K562 (cell line): ENCODE results near the gene RNLS. TPM values are rescaled to one million over a fixed set of nuclear protein-coding genes. Genes with fewer than 3 reads are reported as not detected.

Experiments used
- ATAC-seq: fragments of 200-7000 bp; cut with Tn5 transposase; 3 replicates; pipeline ENCODE4 v1.9.1; 2020; ENCODE audit warnings: moderate library complexity
- BruUV-seq: library from RNA; stranded (reverse); fragments of 400-500 nt; replicated peaks from 2 replicates; lab custom pipeline; 2021; lab: Mats Ljungman, UMichigan
- CTCF ChIA-PET: fragments of 300-600 bp; formaldehyde crosslinking; extraction: SDS; loops from one replicate; lab custom pipeline; 2021; ENCODE audit warnings: low intra/inter-chr PET ratio; lab: Yijun Ruan, JAX
- POLR2A ChIA-PET: fragments of 300-600, 350-650 bp; sonication (Branson Sonifier 250); formaldehyde crosslinking; extraction: SDS; loops from one replicate; lab custom pipeline; 2021; ENCODE audit warnings: antibody characterized with exemption, inconsistent platforms; lab: Yijun Ruan, JAX
- DNase-seq, 4 experiments: peaks; one replicate each; pipeline versions ENCODE4 v3.0.0 to v3.0.0-alpha.2; 2011 to 2018; ENCODE audit warnings: low spot score in 3 of 4, mixed read lengths in 3 of 4; ENCODE audit errors: extremely low read depth in 1 of 4
- FAIRE-seq: peaks from 2 replicates; lab custom pipeline; 2011; peaks lifted over from hg19 to GRCh38; lab: Jason Lieb, UNC
- H2AFZ ChIP-seq: 2 replicates; pipeline ENCODE4 v1.6.0; 2011; ENCODE audit warnings: low read depth, low read length, control low read depth, inconsistent platforms
- H3K27ac ChIP-seq: fragments of 200-600 bp; 3 replicates; pipeline ENCODE4 v1.8.0; 2011; ENCODE audit warnings: low read depth, mild to moderate bottlenecking, control low read depth, inconsistent platforms, low read length, moderate library complexity, mixed read lengths; ENCODE audit errors: extremely low read depth
- H3K27me3 ChIP-seq, 2 experiments: fragments of 300-600 bp in 1 of 2; 2 replicates in 1 of 2; 3 replicates in 1 of 2; pipeline versions ENCODE4 v1.6.0 to v1.8.0; 2011; ENCODE audit warnings: inconsistent platforms in 2 of 2, low read length in 2 of 2, mild to moderate bottlenecking in 1 of 2, mixed read lengths in 1 of 2, moderate library complexity in 1 of 2; ENCODE audit not compliant: control insufficient read depth in 2 of 2, insufficient read depth in 2 of 2
- H3K36me3 ChIP-seq: fragments of 300-600 bp; 3 replicates; pipeline ENCODE4 v1.8.0; 2011; ENCODE audit warnings: mild to moderate bottlenecking, low read length, inconsistent platforms; ENCODE audit not compliant: control insufficient read depth, insufficient read depth
- H3K4me1 ChIP-seq, 2 experiments: fragments of 200-600 bp in 1 of 2; replicated peaks in 1 of 2; 2 replicates in 1 of 2; 3 replicates in 1 of 2; pipeline versions ENCODE4 v1.5.1 to v1.8.0; 2011; ENCODE audit warnings: inconsistent platforms in 2 of 2, low read length in 2 of 2, mild to moderate bottlenecking in 1 of 2, mixed read lengths in 1 of 2, moderate library complexity in 1 of 2; ENCODE audit not compliant: control insufficient read depth in 2 of 2, insufficient read depth in 2 of 2
- H3K4me2 ChIP-seq: 2 replicates; pipeline ENCODE4 v1.6.1; 2011; ENCODE audit warnings: low read length, control low read depth, inconsistent platforms, mixed read lengths; ENCODE audit not compliant: insufficient read depth
- H3K4me3 ChIP-seq: fragments of 200-600 bp; sonication (generic), shearing (Covaris generic); 2 replicates; pipeline ENCODE4 v1.5.1; 2016; ENCODE audit warnings: control low read depth, inconsistent platforms
- H3K79me2 ChIP-seq: fragments of 200-600 bp; 3 replicates; pipeline ENCODE4 v1.8.0; 2011; ENCODE audit warnings: low read length, inconsistent platforms; ENCODE audit not compliant: control insufficient read depth, insufficient read depth
- H3K9ac ChIP-seq, 2 experiments: 2 replicates each; pipeline versions ENCODE4 v1.6.0 to v1.6.1; 2011; ENCODE audit warnings: low read depth in 2 of 2, low read length in 2 of 2, control low read depth in 1 of 2, inconsistent platforms in 1 of 2, mild to moderate bottlenecking in 1 of 2, mixed read lengths in 1 of 2; ENCODE audit not compliant: insufficient read depth in 1 of 2
- H3K9me1 ChIP-seq: one replicate; pipeline ENCODE4 v1.6.0; 2011; ENCODE audit warnings: inconsistent platforms, mild to moderate bottlenecking, low read length, moderate library complexity; ENCODE audit not compliant: control insufficient read depth, insufficient read depth
- H3K9me3 ChIP-seq: replicated peaks from 2 replicates; pipeline ENCODE4 v1.5.1; 2011; ENCODE audit warnings: low read depth, low read length, inconsistent platforms; ENCODE audit not compliant: control insufficient read depth, insufficient read depth
- H4K20me1 ChIP-seq: replicated peaks from 2 replicates; pipeline ENCODE4 v1.6.1; 2011; ENCODE audit warnings: low read length, inconsistent platforms, mixed read lengths; ENCODE audit not compliant: control insufficient read depth, insufficient read depth
- CBX8 ChIP-seq: fragments of 200-600 bp; sonication (generic); IDR thresholded peaks from 2 replicates; pipeline ENCODE4 v1.6.1; 2012; ENCODE audit warnings: borderline replicate concordance, mixed run types, low read depth, mild to moderate bottlenecking, moderate library complexity, mixed read lengths, low read length, control low read depth, inconsistent platforms; ENCODE audit not compliant: poor library complexity, severe bottlenecking; ENCODE audit errors: extremely low read depth
- ETV5 ChIP-seq: sonication (generic); formaldehyde crosslinking; IDR thresholded peaks from 2 replicates; pipeline ENCODE4 v1.4.0; 2020; ENCODE audit warnings: low read depth, mild to moderate bottlenecking, missing genetic modification reagents
- IRF2 ChIP-seq: sonication (generic); formaldehyde crosslinking; IDR thresholded peaks from 2 replicates; pipeline ENCODE4 v1.8.1; 2022; ENCODE audit warnings: mild to moderate bottlenecking, missing genetic modification reagents
- MXI1 ChIP-seq: IDR thresholded peaks from 2 replicates; pipeline ENCODE4 v1.6.1; 2011; ENCODE audit warnings: low read depth, mild to moderate bottlenecking, improper control_type of control experiment, low read length
- RB1 ChIP-seq: fragments of 450-650 bp; IDR thresholded peaks from 2 replicates; pipeline ENCODE4 v1.6.1; 2017; ENCODE audit warnings: low read depth, mild to moderate bottlenecking
- RBM14 ChIP-seq: fragments of 200-400 bp; formaldehyde crosslinking; IDR thresholded peaks from 2 replicates; pipeline ENCODE4 v1.6.1; 2018; ENCODE audit warnings: low read depth, mild to moderate bottlenecking, low read length, moderate library complexity, borderline replicate concordance; ENCODE audit not compliant: insufficient read depth
- WGBS: fragments of 100-300 bp; shearing (Covaris generic); methylation state at CpG from one replicate; pipeline ENCODE4 v1.1.6; 2016; ENCODE audit warnings: low coverage, mixed read lengths; ENCODE audit not compliant: insufficient coverage; ENCODE audit errors: missing lambda C conversion rate; 5-methylcytosine and 5-hydroxymethylcytosine counted together
- in situ Hi-C: fragments of 300-500 bp; cut with MboI; formaldehyde crosslinking; loops from 4 replicates; pipeline ENCODE4 v1.15.0; 2018; ENCODE audit warnings: inconsistent platforms, mixed read lengths
- intact Hi-C: fragments of 100-400 bp; cut with micrococcal nuclease; formaldehyde crosslinking; loops from 2 replicates; pipeline ENCODE4 v1.14.2; 2022
- polyA plus RNA-seq, 8 experiments: library from polyadenylated mRNA; depleted of rRNA in 4 of 8; stranded (reverse) in 5 of 8; unstranded in 3 of 8; fragments of >200 nt; fragmentation: Nextera tagmentation in 2 of 8; fragmentation: Illumina TruSeq in 1 of 8; extraction: Ambion mirVana in 2 of 8; extraction: Trizol in 1 of 8; gene quantifications; 2 replicates each; pipeline versions ENCODE4 v1.2.1 to v1.2.3, GENCODE V29; 2011 to 2014; ENCODE audit warnings: inconsistent platforms in 1 of 8, missing spikeins in 1 of 8
- total RNA-seq, 7 experiments: library from RNA; depleted of rRNA in 6 of 7; stranded (reverse); fragments of >200 nt in 6 of 7; fragmentation: Illumina TruSeq in 2 of 7; extraction: Trizol in 2 of 7; gene quantifications; 2 replicates each; pipeline versions ENCODE4 v1.2.1 to v1.2.3, GENCODE V29; 2011 to 2021; ENCODE audit warnings: low replicate concordance in 1 of 7
- TF ChIP-seq, protein P1 (sequence below): fragments of 250-450 bp; sonication (Bioruptor Pico); IDR thresholded peaks from 2 replicates; pipeline ENCODE4 v1.4.0; 2020; ENCODE audit warnings: borderline replicate concordance

Gene RNLS
- total and polyA plus RNA-seq, 9 of the 15 experiments (the other 6 are each of a cell fraction or from before 2014, with no cell fraction given), result 0.14 to 0.72 (median 0.41) TPM; not detected in 3

DNA sequence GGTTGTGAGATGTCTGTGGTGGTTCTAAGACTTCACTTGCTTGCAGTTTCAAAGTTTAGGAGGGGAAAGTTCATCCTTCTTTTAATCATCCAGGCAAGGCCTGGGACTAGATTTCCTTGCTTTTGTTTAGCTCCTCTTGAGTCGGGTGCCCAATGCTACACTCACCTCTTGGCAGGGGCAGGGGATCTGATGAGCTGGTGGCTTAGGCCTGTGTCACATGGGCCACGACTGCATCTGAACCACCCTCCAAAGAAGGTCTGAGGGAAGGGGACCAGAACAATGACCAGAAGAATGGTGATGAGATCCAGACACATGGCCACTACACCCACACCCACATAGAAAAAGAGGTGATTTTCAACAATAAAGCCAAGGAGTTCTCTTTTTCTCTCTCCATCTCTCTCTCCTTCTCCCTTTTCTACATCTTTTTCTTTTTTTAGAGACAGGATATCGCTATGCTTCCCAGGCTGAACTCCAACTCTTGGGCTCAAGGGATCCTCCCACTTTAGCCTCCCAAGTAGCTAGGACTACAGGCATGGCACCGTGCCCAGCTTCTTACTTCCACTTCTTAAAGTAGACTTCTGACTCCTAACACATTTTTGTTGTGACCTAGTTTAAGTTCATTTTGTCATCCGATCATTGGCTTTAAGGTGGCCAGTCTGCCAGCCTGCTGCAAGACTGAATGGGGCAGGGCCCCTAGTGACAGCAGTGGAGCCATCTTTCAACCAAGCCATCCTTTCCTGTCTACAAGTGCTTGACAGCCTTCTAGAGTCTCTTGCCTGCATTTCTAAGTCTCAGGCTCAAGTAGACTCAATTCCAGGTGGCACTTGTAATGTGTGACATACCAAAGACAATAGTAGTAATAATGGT, 350.9 kb downstream of the RNLS start:
- FAIRE-seq, result no peak
- H3K79me2 ChIP-seq, result no peaks in the 10 kb centered on the region
- H3K9me3 ChIP-seq, result no peaks in the 10 kb centered on the region
- H3K27me3 ChIP-seq, result no peaks in the 10 kb centered on the region
- H3K4me3 ChIP-seq, result no peak overlapping the region
- ChIA-PET CTCF (no interaction called here), POLR2A (interaction anchor here (0.7 kb wide), 1 partner anchor 66 kb away, joined by 3 read pairs; no protein-coding TSS in a partner anchor)
- intact Hi-C loops, result no loop called here
- no peak overlapping the region for H3K27ac ChIP-seq
- H4K20me1 ChIP-seq, result no peaks in the 10 kb centered on the region
- H3K9ac ChIP-seq, result no peak overlapping the region
- DNase-seq, result no peak
- H3K9me1 ChIP-seq, result no peaks in the 10 kb centered on the region
- WGBS, result 0% methylated on average over 4 of the region's 5 CpGs
- no peak overlapping the region for H2AFZ ChIP-seq
- in situ Hi-C loops, result no loop called here
- TF ChIP-seq ETV5 (CRISPR knock-in tag), result no peak
- TF ChIP-seq, protein P1, sequence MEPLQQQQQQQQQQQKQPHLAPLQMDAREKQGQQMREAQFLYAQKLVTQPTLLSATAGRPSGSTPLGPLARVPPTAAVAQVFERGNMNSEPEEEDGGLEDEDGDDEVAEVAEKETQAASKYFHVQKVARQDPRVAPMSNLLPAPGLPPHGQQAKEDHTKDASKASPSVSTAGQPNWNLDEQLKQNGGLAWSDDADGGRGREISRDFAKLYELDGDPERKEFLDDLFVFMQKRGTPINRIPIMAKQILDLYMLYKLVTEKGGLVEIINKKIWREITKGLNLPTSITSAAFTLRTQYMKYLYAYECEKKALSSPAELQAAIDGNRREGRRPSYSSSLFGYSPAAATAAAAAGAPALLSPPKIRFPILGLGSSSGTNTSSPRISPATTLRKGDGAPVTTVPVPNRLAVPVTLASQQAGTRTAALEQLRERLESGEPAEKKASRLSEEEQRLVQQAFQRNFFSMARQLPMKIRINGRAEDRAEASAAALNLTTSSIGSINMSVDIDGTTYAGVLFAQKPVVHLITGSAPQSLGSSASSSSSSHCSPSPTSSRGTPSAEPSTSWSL (CRISPR knock-in tag), result no peak
- no peak for TF ChIP-seq RBM14
- TF ChIP-seq RB1, result no peak
- TF ChIP-seq CBX8, result no peak
- TF ChIP-seq IRF2, result no peak
- TF ChIP-seq MXI1, result no peak
- ATAC-seq, result no peak
- H3K4me2 ChIP-seq, result no peak overlapping the region
- H3K36me3 ChIP-seq, result no peaks in the 10 kb centered on the region
- H3K4me1 ChIP-seq, result peaks cover 0 to 2% of the 10 kb centered on the region in 2 experiments; a peak in 2 of 5 replicates
- no TSS peak for BruUV-seq
